ENCODE data around the gene FBXL7. TPM values are rescaled to one million over a fixed set of nuclear protein-coding genes. Genes with fewer than 3 reads are reported as not detected.

Gene FBXL7
- total and polyA plus RNA-seq, 3 experiments from 2014 or later, result not detected

GRCh38 chr5:15615859-15616258 is 115.9 kb downstream of the FBXL7 start:
- Histone ChIP-seq H3K4me3 (ENCODE audit: low read length) (no peak overlapping the region), H3K27me3 (ENCODE audit: insufficient read depth, low read length, poor library complexity, severe bottlenecking) (no peaks in the 10 kb centered on the region), H3K4me1 (ENCODE audit: insufficient read depth, low read length) (no peaks in the 10 kb centered on the region), H3K36me3 (ENCODE audit: insufficient read depth, low read length) (no peaks in the 10 kb centered on the region), H3K9me3 (ENCODE audit: low read length) (no peaks in the 10 kb centered on the region), H3K27ac (ENCODE audit: low read depth, low read length) (no peak overlapping the region)
- DNase-seq, result no peak
- ChIA-PET POLR2A (no interaction called here), CTCF (no interaction called here)
- Mint-ChIP-seq H3K4me3 (no peak overlapping the region), H3K27ac (no peak overlapping the region), H3K36me3 (no peaks in the 10 kb centered on the region), H3K4me1 (no peaks in the 10 kb centered on the region), H3K27me3 (no peaks in the 10 kb centered on the region), H3K9me3 (peaks cover 0 to 8% (median 3%) of the 10 kb centered on the region in 5 donors)

- ChIA-PET POLR2A (no interaction called here), CTCF (no interaction called here)
- no peaks in the 10 kb centered on the region for H3K9me3 ChIP-seq (ENCODE audit: low read length)
- no peak for DNase-seq
- H3K27me3 Mint-ChIP-seq, result no peaks in the 10 kb centered on the region
- no peaks in the 10 kb centered on the region for H3K36me3 Mint-ChIP-seq
- no peak overlapping the region for H3K4me3 Mint-ChIP-seq
- no peaks in the 10 kb centered on the region for H3K4me1 Mint-ChIP-seq
- H3K4me3 ChIP-seq (ENCODE audit: low read length), result no peak overlapping the region
- H3K27ac Mint-ChIP-seq, result no peak overlapping the region
- H3K27me3 ChIP-seq (ENCODE audit: insufficient read depth, low read length, poor library complexity, severe bottlenecking), result no peaks in the 10 kb centered on the region
- H3K36me3 ChIP-seq (ENCODE audit: insufficient read depth, low read length), result no peaks in the 10 kb centered on the region
- no peaks in the 10 kb centered on the region for H3K4me1 ChIP-seq (ENCODE audit: insufficient read depth, low read length)
- H3K9me3 Mint-ChIP-seq, result peaks cover 2 to 10% (median 5%) of the 10 kb centered on the region in 5 donors
- no peak overlapping the region for H3K27ac ChIP-seq (ENCODE audit: low read depth, low read length)
Observed at GRCh38 chr5:15618938-15619337, 119.0 kb downstream of the FBXL7 start.

GRCh38 chr5:15620501-15620900 is 120.5 kb downstream of the FBXL7 start:
- CTCF ChIA-PET, result no interaction called here
- peaks cover 4 to 18% (median 6%) of the 10 kb centered on the region in 5 donors for H3K9me3 Mint-ChIP-seq
- no peak for DNase-seq
- H3K27me3 ChIP-seq (ENCODE audit: insufficient read depth, low read length, poor library complexity, severe bottlenecking), result no peaks in the 10 kb centered on the region
- H3K4me1 Mint-ChIP-seq, result no peaks in the 10 kb centered on the region
- no peaks in the 10 kb centered on the region for H3K4me1 ChIP-seq (ENCODE audit: insufficient read depth, low read length)
- no peaks in the 10 kb centered on the region for H3K36me3 Mint-ChIP-seq
- H3K4me3 Mint-ChIP-seq, result no peak overlapping the region
- no peak overlapping the region for H3K27ac Mint-ChIP-seq
- H3K27ac ChIP-seq (ENCODE audit: low read depth, low read length), result no peak overlapping the region
- H3K4me3 ChIP-seq (ENCODE audit: low read length), result no peak overlapping the region
- no peaks in the 10 kb centered on the region for H3K27me3 Mint-ChIP-seq
- H3K9me3 ChIP-seq (ENCODE audit: low read length), result no peaks in the 10 kb centered on the region
- POLR2A ChIA-PET, result no interaction called here
- H3K36me3 ChIP-seq (ENCODE audit: insufficient read depth, low read length), result no peaks in the 10 kb centered on the region

GRCh38 chr5:15621094-15621493 is 121.1 kb downstream of the FBXL7 start:
- POLR2A ChIA-PET, result no interaction called here
- no peak for DNase-seq
- Histone ChIP-seq H3K4me3 (ENCODE audit: low read length) (no peak overlapping the region), H3K36me3 (ENCODE audit: insufficient read depth, low read length) (no peaks in the 10 kb centered on the region), H3K27me3 (ENCODE audit: insufficient read depth, low read length, poor library complexity, severe bottlenecking) (no peaks in the 10 kb centered on the region), H3K9me3 (ENCODE audit: low read length) (no peaks in the 10 kb centered on the region), H3K4me1 (ENCODE audit: insufficient read depth, low read length) (no peaks in the 10 kb centered on the region), H3K27ac (ENCODE audit: low read depth, low read length) (no peak overlapping the region)
- no peaks in the 10 kb centered on the region for H3K4me1 Mint-ChIP-seq
- H3K4me3 Mint-ChIP-seq, result no peak overlapping the region
- no peaks in the 10 kb centered on the region for H3K27me3 Mint-ChIP-seq
- CTCF ChIA-PET, result no interaction called here
- H3K27ac Mint-ChIP-seq, result no peak overlapping the region
- peaks cover 3 to 18% (median 7%) of the 10 kb centered on the region in 5 donors for H3K9me3 Mint-ChIP-seq
- H3K36me3 Mint-ChIP-seq, result no peaks in the 10 kb centered on the region

GRCh38 chr5:15623794-15624193 is 123.8 kb downstream of the FBXL7 start:
- Mint-ChIP-seq H3K4me1 (no peaks in the 10 kb centered on the region), H3K4me3 (no peak overlapping the region), H3K9me3 (peaks cover 2 to 18% (median 6%) of the 10 kb centered on the region in 5 donors), H3K36me3 (no peaks in the 10 kb centered on the region), H3K27me3 (no peaks in the 10 kb centered on the region), H3K27ac (no peak overlapping the region)
- CTCF ChIA-PET, result no interaction called here
- Histone ChIP-seq H3K27me3 (ENCODE audit: insufficient read depth, low read length, poor library complexity, severe bottlenecking) (no peaks in the 10 kb centered on the region), H3K4me3 (ENCODE audit: low read length) (no peak overlapping the region), H3K9me3 (ENCODE audit: low read length) (no peaks in the 10 kb centered on the region), H3K36me3 (ENCODE audit: insufficient read depth, low read length) (no peaks in the 10 kb centered on the region), H3K4me1 (ENCODE audit: insufficient read depth, low read length) (no peaks in the 10 kb centered on the region), H3K27ac (ENCODE audit: low read depth, low read length) (no peak overlapping the region)
- DNase-seq, result no peak
- POLR2A ChIA-PET, result no interaction called here

- Mint-ChIP-seq H3K27ac (no peak overlapping the region), H3K36me3 (no peaks in the 10 kb centered on the region), H3K27me3 (no peaks in the 10 kb centered on the region), H3K4me3 (no peak overlapping the region), H3K9me3 (peaks cover 2 to 18% (median 6%) of the 10 kb centered on the region in 5 donors), H3K4me1 (no peaks in the 10 kb centered on the region)
- H3K27me3 ChIP-seq (ENCODE audit: insufficient read depth, low read length, poor library complexity, severe bottlenecking), result no peaks in the 10 kb centered on the region
- no peaks in the 10 kb centered on the region for H3K4me1 ChIP-seq (ENCODE audit: insufficient read depth, low read length)
- H3K27ac ChIP-seq (ENCODE audit: low read depth, low read length), result no peak overlapping the region
- H3K36me3 ChIP-seq (ENCODE audit: insufficient read depth, low read length), result no peaks in the 10 kb centered on the region
- no peaks in the 10 kb centered on the region for H3K9me3 ChIP-seq (ENCODE audit: low read length)
- H3K4me3 ChIP-seq (ENCODE audit: low read length), result no peak overlapping the region
- ChIA-PET CTCF (no interaction called here), POLR2A (no interaction called here)
- DNase-seq, result no peak
Observed at GRCh38 chr5:15627109-15627508, 127.1 kb downstream of the FBXL7 start.

GRCh38 chr5:15627647-15628046 is 127.7 kb downstream of the FBXL7 start:
- H3K4me3 ChIP-seq (ENCODE audit: low read length), result no peak overlapping the region
- Mint-ChIP-seq H3K36me3 (no peaks in the 10 kb centered on the region), H3K4me3 (no peak overlapping the region), H3K4me1 (no peaks in the 10 kb centered on the region), H3K9me3 (peaks cover 0 to 18% (median 3%) of the 10 kb centered on the region in 5 donors), H3K27me3 (no peaks in the 10 kb centered on the region), H3K27ac (no peak overlapping the region)
- H3K4me1 ChIP-seq (ENCODE audit: insufficient read depth, low read length), result no peaks in the 10 kb centered on the region
- DNase-seq, result no peak
- H3K36me3 ChIP-seq (ENCODE audit: insufficient read depth, low read length), result no peaks in the 10 kb centered on the region
- CTCF ChIA-PET, result no interaction called here
- POLR2A ChIA-PET, result no interaction called here
- H3K27me3 ChIP-seq (ENCODE audit: insufficient read depth, low read length, poor library complexity, severe bottlenecking), result no peaks in the 10 kb centered on the region
- no peaks in the 10 kb centered on the region for H3K9me3 ChIP-seq (ENCODE audit: low read length)
- no peak overlapping the region for H3K27ac ChIP-seq (ENCODE audit: low read depth, low read length)

- H3K27ac Mint-ChIP-seq, result no peak overlapping the region
- no peaks in the 10 kb centered on the region for H3K36me3 Mint-ChIP-seq
- H3K27me3 Mint-ChIP-seq, result peaks cover 0 to under 1% of the 10 kb centered on the region in 2 donors
- Histone ChIP-seq H3K4me1 (ENCODE audit: insufficient read depth, low read length) (no peaks in the 10 kb centered on the region), H3K27ac (ENCODE audit: low read depth, low read length) (no peak overlapping the region), H3K4me3 (ENCODE audit: low read length) (no peak overlapping the region), H3K9me3 (ENCODE audit: low read length) (no peaks in the 10 kb centered on the region), H3K27me3 (ENCODE audit: insufficient read depth, low read length, poor library complexity, severe bottlenecking) (no peaks in the 10 kb centered on the region), H3K36me3 (ENCODE audit: insufficient read depth, low read length) (no peaks in the 10 kb centered on the region)
- H3K4me1 Mint-ChIP-seq, result no peaks in the 10 kb centered on the region
- CTCF ChIA-PET, result no interaction called here
- no peak overlapping the region for H3K4me3 Mint-ChIP-seq
- H3K9me3 Mint-ChIP-seq, result peaks cover 0 to 4% (median 3%) of the 10 kb centered on the region in 5 donors
- POLR2A ChIA-PET, result no interaction called here
- no peak for DNase-seq
Observed at GRCh38 chr5:15630441-15630840, 130.5 kb downstream of the FBXL7 start.
